ENCODE results near the gene CFLAR.
"Not testable (repeated sequence)": the region's sequence is repeated elsewhere in the genome, so short reads cannot be mapped to it uniquely, and the experiment has no call there.

CFLAR gene

GRCh38 chr2:201149064-201149820 lies 33.3 kb downstream of the CFLAR start:
- peak; percentile 98 for DNase-seq (ENCODE audit: low read depth)
- no peak for TF ChIP-seq CTCF (conservative IDR thresholded peaks at IDR 0.05; ENCODE audit: low read depth, low read length)
- H3K4me3 ChIP-seq (ENCODE audit: low read depth, low read length), result no peak overlapping the region

- not testable (repeated sequence) for H3K4me3 ChIP-seq (ENCODE audit: low read depth, low read length)
- DNase-seq (ENCODE audit: low read depth), result peak; percentile 68
These were observed 33.8 kb downstream of the CFLAR start for GRCh38 chr2:201149821-201150165.

- no peak overlapping the region for H3K4me3 ChIP-seq (ENCODE audit: low read depth, low read length)
- TF ChIP-seq CTCF (conservative IDR thresholded peaks at IDR 0.05; ENCODE audit: low read depth, low read length), result no peak
- no peak for DNase-seq (ENCODE audit: low read depth)
These were observed 34.6 kb downstream of the CFLAR start for GRCh38 chr2:201150454-201151020.

- DNase-seq (ENCODE audit: low read depth), result peak; percentile 94
- no peak for TF ChIP-seq CTCF (conservative IDR thresholded peaks at IDR 0.05; ENCODE audit: low read depth, low read length)
- no peak overlapping the region for H3K4me3 ChIP-seq (ENCODE audit: low read depth, low read length)
These were observed 35.4 kb downstream of the CFLAR start for GRCh38 chr2:201151127-201151981.

- H3K4me3 ChIP-seq (ENCODE audit: low read depth, low read length), result no peak overlapping the region
- TF ChIP-seq CTCF (conservative IDR thresholded peaks at IDR 0.05; ENCODE audit: low read depth, low read length), result no peak
- DNase-seq (ENCODE audit: low read depth), result no peak
These were observed 36.6 kb downstream of the CFLAR start for GRCh38 chr2:201152517-201152916.

- DNase-seq (ENCODE audit: low read depth), result no peak
- no peak for TF ChIP-seq CTCF (conservative IDR thresholded peaks at IDR 0.05; ENCODE audit: low read depth, low read length)
- no peak overlapping the region for H3K4me3 ChIP-seq (ENCODE audit: low read depth, low read length)
These were observed 37.2 kb downstream of the CFLAR start for GRCh38 chr2:201152999-201153815.

All from choroid plexus epithelial cell (primary cell).